GM12878 (cell line): ENCODE measurements around the gene TMEM151A. TPM values are rescaled to one million over a fixed set of nuclear protein-coding genes. Genes with fewer than 3 reads are reported as not detected.

Experiments
- ATAC-seq: fragments of 200-7000 bp; cut with Tn5 transposase; 3 replicates; pipeline ENCODE4 v1.9.1; 2020; ENCODE audit warnings: mild to moderate bottlenecking, moderate library complexity
- BruUV-seq: library from RNA; stranded (reverse); fragments of 400-500 nt; replicated peaks from 2 replicates; lab custom pipeline; 2021; lab: Mats Ljungman, UMichigan
- CTCF ChIA-PET: fragments of 300-600 bp; sonication (Branson Sonifier 250); formaldehyde crosslinking; extraction: SDS; loops from one replicate; lab custom pipeline; 2021; ENCODE audit warnings: inconsistent platforms; lab: Yijun Ruan, JAX
- POLR2A ChIA-PET: fragments of 350-600 bp; formaldehyde crosslinking; extraction: SDS; loops from one replicate; lab custom pipeline; 2021; ENCODE audit warnings: inconsistent platforms; lab: Charles Lee
- RAD21 ChIA-PET: fragments of 300-600 bp; sonication (Branson Sonifier 250); formaldehyde crosslinking; loops from one replicate; lab custom pipeline; 2023; ENCODE audit warnings: antibody characterized with exemption; ENCODE audit not compliant: unreplicated experiment; lab: Charles Lee
- SMC1A ChIA-PET: fragments of 300-600 bp; sonication (Branson Sonifier 250); formaldehyde crosslinking; loops from one replicate; lab custom pipeline; 2023; ENCODE audit not compliant: unreplicated experiment, uncharacterized antibody; lab: Charles Lee
- DNase-seq: peaks from one replicate; pipeline ENCODE4 v3.0.0-alpha.2; 2011; ENCODE audit warnings: low read depth, low spot score
- FAIRE-seq: peaks from 3 replicates; lab custom pipeline; 2011; peaks lifted over from hg19 to GRCh38; lab: Jason Lieb, UNC
- H2AFZ ChIP-seq: 2 replicates; pipeline ENCODE4 v1.6.0; 2011; ENCODE audit warnings: low read depth, low read length, control low read depth; ENCODE audit not compliant: control insufficient read depth
- H3K27ac ChIP-seq: 2 replicates; pipeline ENCODE4 v1.5.1; 2011; ENCODE audit warnings: control low read depth; ENCODE audit not compliant: control insufficient read depth, insufficient read depth
- H3K27me3 ChIP-seq, 2 experiments: replicated peaks in 1 of 2; 2 replicates each; pipeline versions ENCODE4 v1.6.0 to v1.6.1; 2011; ENCODE audit warnings: low read length in 1 of 2; ENCODE audit not compliant: control insufficient read depth in 2 of 2, insufficient read depth in 2 of 2
- H3K36me3 ChIP-seq, 2 experiments: 2 replicates each; pipeline ENCODE4 v1.5.1; 2011; ENCODE audit warnings: low read length in 1 of 2; ENCODE audit not compliant: control insufficient read depth in 2 of 2, insufficient read depth in 2 of 2
- H3K4me1 ChIP-seq: 2 replicates; pipeline ENCODE4 v1.6.1; 2011; ENCODE audit warnings: mild to moderate bottlenecking, low read length, moderate library complexity, mixed read lengths; ENCODE audit not compliant: control insufficient read depth, insufficient read depth
- H3K4me2 ChIP-seq: 2 replicates; pipeline ENCODE4 v1.6.0; 2011; ENCODE audit warnings: control low read depth; ENCODE audit not compliant: control insufficient read depth, insufficient read depth
- H3K4me3 ChIP-seq: fragments of 200-600 bp; sonication (generic); 2 replicates; pipeline ENCODE4 v1.5.1; 2016
- H3K79me2 ChIP-seq: 2 replicates; pipeline ENCODE4 v1.6.0; 2011; ENCODE audit warnings: low read length; ENCODE audit not compliant: control insufficient read depth, insufficient read depth
- H3K9ac ChIP-seq: 2 replicates; pipeline ENCODE4 v1.8.0; 2011; ENCODE audit warnings: low read length, control low read depth, mixed read lengths; ENCODE audit not compliant: control insufficient read depth, insufficient read depth
- H3K9me3 ChIP-seq: replicated peaks from 3 replicates; pipeline ENCODE4 v1.5.1; 2011; ENCODE audit warnings: mild to moderate bottlenecking, low read length; ENCODE audit not compliant: control insufficient read depth, insufficient read depth
- H4K20me1 ChIP-seq: 2 replicates; pipeline ENCODE4 v1.6.0; 2011; ENCODE audit not compliant: control insufficient read depth, insufficient read depth
- BHLHE40 ChIP-seq, 2 experiments: fragments of 450-650 bp in 1 of 2; IDR thresholded peaks; 2 replicates each; pipeline ENCODE4 v1.6.1; 2011 to 2017; ENCODE audit warnings: low read depth in 2 of 2, borderline replicate concordance in 1 of 2, improper control_type of control experiment in 1 of 2, low read length in 1 of 2, mild to moderate bottlenecking in 1 of 2
- BMI1 ChIP-seq: fragments of 450-650 bp; IDR thresholded peaks from 2 replicates; pipeline ENCODE4 v1.6.1; 2016; ENCODE audit warnings: mild to moderate bottlenecking, moderate library complexity, borderline replicate concordance
- CEBPB ChIP-seq, 2 experiments: fragments of 150-350 bp in 1 of 2; IDR thresholded peaks; 2 replicates each; pipeline ENCODE4 v1.6.1; 2012 to 2014; ENCODE audit warnings: low read depth in 2 of 2, low read length in 2 of 2, borderline replicate concordance in 1 of 2, inconsistent platforms in 1 of 2
- DPF2 ChIP-seq: fragments of 450-650 bp; IDR thresholded peaks from 2 replicates; pipeline ENCODE4 v1.6.1; 2017; ENCODE audit warnings: mild to moderate bottlenecking
- ESRRA ChIP-seq: IDR thresholded peaks from 2 replicates; pipeline ENCODE4 v1.6.1; 2012; ENCODE audit warnings: mild to moderate bottlenecking, low read length, improper control_type of control experiment
- GATAD2B ChIP-seq: fragments of 450-650 bp; conservative IDR thresholded peaks from 2 replicates; pipeline ENCODE4 v1.6.1; 2017; ENCODE audit warnings: low read depth, mild to moderate bottlenecking, moderate library complexity
- KAT2A ChIP-seq: conservative IDR thresholded peaks from 2 replicates; pipeline ENCODE4 v1.6.1; 2011; ENCODE audit warnings: low read depth, low read length; ENCODE audit not compliant: control insufficient read depth
- NFIC ChIP-seq: IDR thresholded peaks from 2 replicates; pipeline ENCODE4 v1.6.1; 2012; ENCODE audit warnings: low read depth, mild to moderate bottlenecking, inconsistent platforms, low read length, moderate library complexity
- NFYA ChIP-seq: IDR thresholded peaks from 2 replicates; pipeline ENCODE4 v1.6.1; 2011; ENCODE audit warnings: low read depth, mild to moderate bottlenecking, low read length, improper control_type of control experiment, borderline replicate concordance
- RCOR1 ChIP-seq: conservative IDR thresholded peaks from 2 replicates; pipeline ENCODE4 v1.6.1; 2012; ENCODE audit warnings: low read depth, low read length, improper control_type of control experiment
- RUNX3 ChIP-seq: IDR thresholded peaks from 2 replicates; pipeline ENCODE4 v1.6.1; 2012; ENCODE audit warnings: low read length, inconsistent platforms
- SIN3A ChIP-seq: IDR thresholded peaks from 2 replicates; pipeline ENCODE4 v1.6.1; 2012; ENCODE audit warnings: low read depth, low read length, improper control_type of control experiment
- TCF3 ChIP-seq: IDR thresholded peaks from 2 replicates; pipeline ENCODE4 v1.6.1; 2012; ENCODE audit warnings: low read depth, mild to moderate bottlenecking, low read length, borderline replicate concordance; ENCODE audit not compliant: insufficient read depth
- ZNF687 ChIP-seq: fragments of 450-650 bp; IDR thresholded peaks from 2 replicates; pipeline ENCODE4 v1.6.1; 2017; ENCODE audit warnings: mild to moderate bottlenecking, moderate library complexity
- WGBS: methylation state at CpG from one replicate; pipeline ENCODE4 v1.1.6; 2016; ENCODE audit warnings: low lambda C conversion rate; ENCODE audit not compliant: insufficient replicate concordance, insufficient coverage; ENCODE audit errors: missing lambda C conversion rate; 5-methylcytosine and 5-hydroxymethylcytosine counted together
- in situ Hi-C: fragments of 300-500 bp; cut with MboI; formaldehyde crosslinking; loops from 9 replicates; pipeline ENCODE4 v1.14.3; 2018; ENCODE audit warnings: mixed read lengths
- intact Hi-C: fragments of 100-400 bp; cut with micrococcal nuclease; formaldehyde crosslinking; loops from one replicate; pipeline ENCODE4 v1.14.2; 2022; ENCODE audit not compliant: unreplicated experiment
- polyA plus RNA-seq, 11 experiments: library from polyadenylated mRNA; depleted of rRNA in 4 of 11; unstranded in 6 of 11; stranded (reverse) in 5 of 11; fragments of >200 nt; fragmentation: Nextera tagmentation in 4 of 11; fragmentation: Illumina TruSeq in 1 of 11; extraction: Ambion mirVana in 4 of 11; extraction: Trizol in 1 of 11; gene quantifications; 1 replicate in 1 of 11; 2 replicates in 10 of 11; pipeline versions ENCODE4 v1.2.1 to v1.2.3, GENCODE V29; 2011 to 2016; ENCODE audit warnings: inconsistent platforms in 2 of 11, missing spikeins in 2 of 11, low read depth in 1 of 11
- total RNA-seq, 4 experiments: library from RNA; depleted of rRNA in 3 of 4; stranded (reverse); fragments of >200 nt in 3 of 4; fragmentation: Illumina TruSeq in 1 of 4; extraction: Trizol in 1 of 4; gene quantifications; 2 replicates each; pipeline versions ENCODE4 v1.2.1 to v1.2.3, GENCODE V29; 2013 to 2021
- TF ChIP-seq, protein P1 (sequence below): IDR thresholded peaks from 2 replicates; pipeline ENCODE4 v1.6.1; 2012; ENCODE audit warnings: low read depth, low read length, improper control_type of control experiment

The TMEM151A gene
- total and polyA plus RNA-seq, 10 of the 15 experiments (the other 5 are each of a cell fraction or from before 2014, with no cell fraction given): not detected

- Histone ChIP-seq H3K4me3 (no peak overlapping the region), H3K36me3 (no peaks in the 10 kb centered on the region), H3K79me2 (no peaks in the 10 kb centered on the region), H4K20me1 (no peaks in the 10 kb centered on the region), H3K27me3 (no peaks in the 10 kb centered on the region; a peak in 1 of 4 replicates), H3K9me3 (no peaks in the 10 kb centered on the region; the same call in 2 of the 3 replicates), H3K4me2 (no peak overlapping the region), H3K9ac (no peak overlapping the region), H3K27ac (no peak overlapping the region), H2AFZ (no peak overlapping the region), H3K4me1 (peaks cover 10% of the 10 kb centered on the region)
- RAD21 ChIA-PET: interaction anchor here (1.5 kb wide), 1 partner anchor 10 kb away, joined by 5 read pairs; no protein-coding TSS in a partner anchor
- in situ Hi-C loops (no loop called here), intact Hi-C loops (no loop called here)
- POLR2A ChIA-PET: no interaction called here
- BruUV-seq: no TSS peak
- DNase-seq (no peak), FAIRE-seq (no peak), ATAC-seq (no peak)
- 54% methylated on average over 11 of the region's 11 CpGs for WGBS
- TF ChIP-seq NFIC (no peak), RCOR1 (no peak), BMI1 (no peak), NFYA (no peak), KAT2A (no peak), CEBPB (IDR thresholded peaks at IDR 0.05; ENCODE audit: borderline replicate concordance in 1 of 2, low read depth in 2 of 2, low read length in 2 of 2) (no peak), RUNX3 (no peak), BHLHE40 (IDR thresholded peaks at IDR 0.05; ENCODE audit: borderline replicate concordance in 1 of 2, low read depth in 2 of 2, low read length in 1 of 2) (no peak), DPF2 (no peak), SIN3A (no peak), ZNF687 (no peak), ESRRA (no peak), GATAD2B (no peak), TCF3 (no peak)
- TF ChIP-seq, protein P1, sequence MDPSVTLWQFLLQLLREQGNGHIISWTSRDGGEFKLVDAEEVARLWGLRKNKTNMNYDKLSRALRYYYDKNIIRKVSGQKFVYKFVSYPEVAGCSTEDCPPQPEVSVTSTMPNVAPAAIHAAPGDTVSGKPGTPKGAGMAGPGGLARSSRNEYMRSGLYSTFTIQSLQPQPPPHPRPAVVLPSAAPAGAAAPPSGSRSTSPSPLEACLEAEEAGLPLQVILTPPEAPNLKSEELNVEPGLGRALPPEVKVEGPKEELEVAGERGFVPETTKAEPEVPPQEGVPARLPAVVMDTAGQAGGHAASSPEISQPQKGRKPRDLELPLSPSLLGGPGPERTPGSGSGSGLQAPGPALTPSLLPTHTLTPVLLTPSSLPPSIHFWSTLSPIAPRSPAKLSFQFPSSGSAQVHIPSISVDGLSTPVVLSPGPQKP: no peak
- SMC1A ChIA-PET: no interaction called here
- CTCF ChIA-PET: interaction anchor here (1.9 kb wide), 1 partner anchor 10 kb away, joined by 8 read pairs; no protein-coding TSS in a partner anchor
These were observed 31.2 kb downstream of the TMEM151A start for GRCh38 chr11:66322732-66323427.
